SK-N-SH treated with all-trans-retinoic acid at 6 μM for 48 hours (cell line): ENCODE measurements around the gene SYCP2.

Experiments used
- ARNTL ChIP-seq: fragments of 450-650 bp; formaldehyde crosslinking; IDR thresholded peaks from 2 replicates; pipeline ENCODE4 v1.5.0; 2020; ENCODE audit warnings: low read depth, mild to moderate bottlenecking, moderate library complexity, borderline replicate concordance
- CREB5 ChIP-seq: fragments of 250-450 bp; sonication (Bioruptor Pico); IDR thresholded peaks from 2 replicates; pipeline ENCODE4 v1.5.1; 2020; ENCODE audit warnings: low read depth, mild to moderate bottlenecking, moderate library complexity
- ESRRG ChIP-seq: fragments of 250-450 bp; sonication (Bioruptor Pico); IDR thresholded peaks from 2 replicates; pipeline ENCODE4 v1.6.1; 2021; ENCODE audit warnings: mild to moderate bottlenecking
- GLIS3 ChIP-seq: fragments of 250-450 bp; sonication (Bioruptor Pico); IDR thresholded peaks from 2 replicates; pipeline ENCODE4 v1.5.0; 2020; ENCODE audit warnings: mild to moderate bottlenecking, moderate library complexity
- OSR1 ChIP-seq: fragments of 250-450 bp; sonication (Bioruptor Pico); IDR thresholded peaks from 2 replicates; pipeline ENCODE4 v1.8.0; 2022; ENCODE audit warnings: moderate library complexity, mild to moderate bottlenecking, inconsistent platforms
- PATZ1 ChIP-seq: fragments of 250-450 bp; sonication (Bioruptor Pico); IDR thresholded peaks from 2 replicates; pipeline ENCODE4 v1.8.0; 2020; ENCODE audit warnings: mild to moderate bottlenecking, moderate library complexity, borderline replicate concordance
- ZC3H10 ChIP-seq: fragments of 250-450 bp; sonication (Bioruptor Pico); IDR thresholded peaks from 2 replicates; pipeline ENCODE4 v1.5.1; 2021; ENCODE audit warnings: mild to moderate bottlenecking, moderate library complexity
- ZFP3 ChIP-seq: fragments of 250-450 bp; sonication (Bioruptor Pico); IDR thresholded peaks from 2 replicates; pipeline ENCODE4 v1.5.0; 2020; ENCODE audit warnings: mild to moderate bottlenecking, moderate library complexity
- ZNF70 ChIP-seq: fragments of 450-650 bp; formaldehyde crosslinking; IDR thresholded peaks from 2 replicates; pipeline ENCODE4 v1.5.0; 2020; ENCODE audit warnings: mild to moderate bottlenecking, moderate library complexity

- TF ChIP-seq ESRRG (CRISPR knock-in tag) (no peak), ZNF70 (CRISPR knock-in tag) (no peak), PATZ1 (CRISPR knock-in tag) (no peak), ZC3H10 (no peak), ZFP3 (CRISPR knock-in tag) (no peak), GLIS3 (no peak), ARNTL (CRISPR knock-in tag) (no peak), CREB5 (CRISPR knock-in tag) (no peak), OSR1 (no peak)
Measured at GRCh38 chr20:59817846-59818615, 115.4 kb downstream of the SYCP2 start.
